ENCODE data around the gene CRACR2B.

- no peak for TF ChIP-seq CTCF (IDR thresholded peaks at IDR 0.05)
- no peak for TF ChIP-seq POLR2AphosphoS5 (IDR thresholded peaks at IDR 0.05; ENCODE audit: low read depth, low read length)
Observed at GRCh38 chr11:794013-794765, 33.5 kb upstream of the CRACR2B start.

Measured in Panc1 (cell line).